ENCODE data around the gene TANGO6.

Gene TANGO6

DNA sequence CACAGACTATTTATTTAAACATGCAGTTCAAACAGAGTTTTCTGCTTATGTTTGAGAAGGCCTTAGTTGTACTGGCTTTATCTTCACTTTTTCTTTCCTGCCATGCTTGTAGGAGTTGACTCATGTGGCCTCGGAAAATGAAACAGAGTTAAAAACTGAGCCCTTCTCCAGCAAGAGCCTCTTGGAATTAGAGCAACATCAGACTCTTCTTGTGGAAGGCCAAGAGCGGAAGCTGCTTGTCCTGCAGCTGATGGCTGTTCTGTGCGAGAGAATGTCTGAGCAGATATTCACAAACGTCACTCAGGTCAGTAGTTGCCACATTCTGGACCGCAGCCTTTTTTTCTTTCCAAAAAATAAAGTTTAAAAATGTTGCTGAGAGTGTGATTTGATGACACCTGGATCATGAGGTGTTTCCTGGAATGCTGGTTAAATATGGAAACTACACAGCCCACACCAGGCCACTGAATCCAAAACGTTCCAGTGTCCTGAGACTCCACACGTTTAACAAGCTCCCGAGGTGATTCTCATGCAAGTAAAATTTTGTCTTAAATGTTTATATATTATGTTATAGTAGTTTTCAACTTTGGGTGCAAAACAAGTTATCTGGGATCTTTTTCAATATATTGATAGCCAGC lies 65.9 kb downstream of the TANGO6 start:
- no peak for DNase-seq (ENCODE audit: low spot score)

DNA sequence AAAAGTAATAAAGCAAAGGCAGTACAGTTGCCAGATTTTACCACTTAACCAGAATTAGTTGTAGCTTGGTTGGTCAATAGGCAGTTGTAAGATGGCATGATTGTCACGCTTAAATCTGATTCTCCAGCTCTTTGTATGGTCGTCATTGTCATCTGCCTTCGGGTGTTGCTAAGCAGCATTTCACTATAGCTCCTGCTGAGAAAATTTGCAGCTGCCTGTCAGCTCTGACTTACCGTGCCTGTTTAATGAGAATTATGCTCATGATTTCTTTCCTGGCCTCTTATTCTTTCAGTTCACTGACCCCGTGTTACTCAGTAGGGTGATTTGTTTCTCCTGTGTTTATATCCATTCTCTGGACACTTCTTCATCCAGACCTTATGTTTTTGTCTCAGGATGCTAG lies 66.7 kb downstream of the TANGO6 start:
- no peak for DNase-seq (ENCODE audit: low spot score)

DNA sequence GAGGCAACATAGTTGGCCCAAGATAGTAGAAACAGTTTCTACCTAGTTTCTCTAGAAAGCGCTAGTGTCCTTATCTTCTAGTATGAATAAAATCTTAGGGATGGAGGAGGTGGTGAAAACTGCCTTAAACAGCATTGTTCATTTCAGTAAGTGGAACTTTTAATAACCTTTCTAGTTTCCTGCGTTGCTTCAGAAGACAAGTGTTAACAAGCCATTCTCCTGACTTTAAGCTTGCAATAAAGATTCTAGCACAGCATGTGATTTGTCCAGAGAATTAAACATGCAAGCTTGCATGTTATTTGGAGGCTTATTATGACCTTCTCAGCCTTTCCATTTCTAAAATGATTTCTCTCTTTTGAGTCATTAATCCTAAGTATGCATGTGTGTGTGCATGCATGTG lies 72.3 kb downstream of the TANGO6 start:
- DNase-seq (ENCODE audit: low spot score), result no peak

DNA sequence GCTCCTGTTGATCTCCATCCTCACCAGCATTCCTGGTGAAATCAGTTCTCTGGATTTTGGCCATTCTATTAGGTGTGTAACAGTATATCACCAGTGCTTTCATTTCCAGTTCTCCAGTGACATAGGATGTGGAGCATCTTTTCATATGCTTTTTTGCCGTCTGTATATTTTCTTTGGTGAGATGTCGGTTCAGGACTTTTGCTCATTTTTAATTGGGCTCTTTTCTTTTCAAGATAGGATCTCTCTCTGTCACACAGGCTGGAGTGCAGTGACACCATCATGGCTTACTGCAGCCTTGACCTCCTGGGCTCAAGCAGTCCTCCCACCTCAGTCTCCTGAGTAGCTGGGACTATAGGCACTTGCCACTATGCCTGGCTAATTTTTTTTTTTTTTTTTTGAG lies 74.2 kb downstream of the TANGO6 start:
- no peak for DNase-seq (ENCODE audit: low spot score)

DNA sequence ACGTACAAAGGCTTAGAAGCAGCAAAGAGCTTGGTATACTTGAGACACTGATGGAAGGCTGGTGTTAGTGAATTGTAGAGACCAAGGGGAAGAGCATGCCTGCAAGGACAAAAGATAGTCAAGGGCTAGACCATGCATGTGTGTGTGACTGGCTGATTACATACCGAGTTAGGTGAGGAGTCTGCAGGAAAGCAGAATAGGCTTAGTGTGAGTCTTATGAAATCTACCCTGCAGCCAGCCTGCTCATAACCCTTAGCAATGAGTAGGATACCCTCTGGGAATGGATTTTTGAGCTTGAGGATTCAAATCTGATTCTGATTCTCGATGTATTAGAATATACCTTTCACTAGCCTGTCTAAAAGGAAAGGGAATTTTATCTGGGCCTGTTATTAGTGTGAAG lies 77.0 kb downstream of the TANGO6 start:
- DNase-seq (ENCODE audit: low spot score), result no peak

DNA sequence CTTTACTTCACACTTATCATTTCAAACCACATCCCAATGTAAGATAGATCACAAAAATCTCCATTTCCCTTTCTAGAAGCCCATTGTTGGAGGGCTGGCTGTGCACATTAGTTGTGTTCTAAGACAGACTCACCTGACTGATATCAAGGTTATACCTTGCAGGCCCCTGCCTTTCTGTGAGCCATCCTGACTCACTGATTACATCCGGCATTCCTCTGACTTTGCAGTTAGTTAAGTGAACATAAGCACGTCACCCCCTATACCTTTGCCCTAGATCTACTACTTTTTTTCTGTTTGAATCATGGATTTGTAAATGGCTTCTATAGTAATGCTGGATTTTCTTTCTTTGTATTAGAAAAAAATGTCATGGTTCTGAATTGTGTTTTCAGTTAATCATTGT lies 78.3 kb downstream of the TANGO6 start:
- no peak for DNase-seq (ENCODE audit: low spot score)

DNA sequence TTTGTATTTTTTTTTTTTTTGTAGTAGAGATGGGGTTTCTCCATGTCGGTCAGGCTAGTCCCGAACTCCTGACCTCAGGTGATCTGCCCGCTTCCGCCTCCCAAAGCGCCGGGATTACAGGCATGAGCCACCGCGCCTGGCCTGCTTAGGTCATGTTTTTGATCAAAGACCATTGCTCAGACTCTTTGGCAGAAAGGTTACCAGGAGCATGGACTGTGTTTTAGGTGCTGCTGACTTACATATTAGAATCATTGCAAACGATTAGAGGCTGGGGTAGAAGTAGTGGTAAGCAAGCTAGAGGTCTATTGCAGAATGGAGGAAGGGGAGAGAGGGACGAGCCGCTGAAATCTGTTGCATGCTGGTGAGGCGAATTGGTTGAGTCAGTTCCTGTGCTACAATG lies 79.8 kb downstream of the TANGO6 start:
- DNase-seq (ENCODE audit: low spot score), result no peak

DNA sequence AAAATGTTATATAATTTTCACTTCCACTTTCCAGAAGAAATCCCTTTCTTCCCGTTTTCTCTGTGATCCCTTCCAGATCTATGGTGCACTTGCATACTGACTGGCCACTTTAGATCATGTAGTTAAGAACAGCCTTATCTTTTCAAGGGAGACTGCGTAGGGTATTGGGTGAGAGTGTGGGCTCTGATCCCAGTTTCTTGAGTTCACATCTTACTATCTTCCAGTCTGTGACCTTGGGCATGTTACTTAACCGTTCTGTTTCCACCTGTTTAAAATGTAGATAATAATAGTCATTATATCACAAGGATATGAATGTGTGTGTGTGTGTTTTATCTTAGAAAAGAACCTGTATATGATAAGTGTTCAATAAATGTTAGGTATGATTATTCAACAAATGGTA lies 83.7 kb downstream of the TANGO6 start:
- DNase-seq (ENCODE audit: low spot score), result no peak

DNA sequence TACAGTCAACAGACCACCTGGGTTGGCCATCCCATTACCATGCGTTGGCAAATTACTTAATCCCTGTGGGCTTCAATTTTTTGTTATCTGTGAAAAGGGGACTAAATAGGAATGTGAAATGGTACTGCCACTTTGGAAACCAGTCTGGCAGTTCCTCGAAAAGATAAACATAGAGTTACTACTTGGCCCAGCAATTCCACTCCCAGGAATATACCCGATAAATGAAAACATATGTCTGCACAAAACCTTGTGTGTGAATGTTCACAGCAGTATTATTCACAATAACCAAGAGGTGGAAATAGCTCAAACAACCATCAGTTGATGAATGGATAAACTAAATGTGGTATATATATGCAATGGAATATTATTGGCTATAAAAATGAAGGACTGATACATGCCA lies 87.9 kb downstream of the TANGO6 start:
- no peak for DNase-seq (ENCODE audit: low spot score)

DNA sequence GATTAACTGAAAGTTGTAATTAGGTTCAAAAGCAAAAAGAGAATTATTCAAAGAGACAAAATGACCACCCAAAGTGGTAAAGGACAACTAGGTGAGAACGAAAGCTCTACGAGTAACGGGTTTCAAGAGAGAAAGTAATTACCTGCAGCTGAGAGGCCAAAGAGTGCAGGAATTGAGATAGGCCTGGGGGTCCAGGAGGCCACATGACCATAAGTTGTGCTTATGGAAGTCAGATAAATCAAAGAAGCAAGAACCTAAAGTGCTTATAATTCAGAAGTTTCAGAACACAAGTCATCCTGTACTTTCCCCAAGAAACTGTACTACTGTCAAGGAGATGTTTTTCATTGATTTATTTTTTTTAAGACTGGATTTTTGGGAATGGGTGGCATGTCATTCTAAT lies 91.1 kb downstream of the TANGO6 start:
- no peak for DNase-seq (ENCODE audit: low spot score)

DNA sequence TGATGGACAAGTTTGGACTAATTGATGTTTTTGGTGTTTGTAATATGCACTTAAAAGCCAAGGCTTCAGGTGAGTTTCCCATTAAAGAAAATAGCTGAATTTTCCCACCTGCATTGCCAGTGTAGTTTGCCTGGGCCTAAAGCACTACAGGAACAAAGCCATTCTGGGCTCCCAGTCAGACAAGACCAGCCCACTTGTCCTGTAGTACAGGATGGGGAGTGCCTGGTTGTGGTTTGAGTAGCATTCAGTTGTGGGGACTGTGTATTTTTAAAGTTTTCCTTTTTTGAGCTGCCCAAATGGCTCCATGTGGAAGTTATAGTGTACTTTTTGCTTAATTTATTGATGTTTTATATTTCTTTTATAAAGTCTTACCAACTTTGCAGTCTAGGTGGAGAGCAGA lies 91.7 kb downstream of the TANGO6 start:
- DNase-seq (ENCODE audit: low spot score), result no peak

DNA sequence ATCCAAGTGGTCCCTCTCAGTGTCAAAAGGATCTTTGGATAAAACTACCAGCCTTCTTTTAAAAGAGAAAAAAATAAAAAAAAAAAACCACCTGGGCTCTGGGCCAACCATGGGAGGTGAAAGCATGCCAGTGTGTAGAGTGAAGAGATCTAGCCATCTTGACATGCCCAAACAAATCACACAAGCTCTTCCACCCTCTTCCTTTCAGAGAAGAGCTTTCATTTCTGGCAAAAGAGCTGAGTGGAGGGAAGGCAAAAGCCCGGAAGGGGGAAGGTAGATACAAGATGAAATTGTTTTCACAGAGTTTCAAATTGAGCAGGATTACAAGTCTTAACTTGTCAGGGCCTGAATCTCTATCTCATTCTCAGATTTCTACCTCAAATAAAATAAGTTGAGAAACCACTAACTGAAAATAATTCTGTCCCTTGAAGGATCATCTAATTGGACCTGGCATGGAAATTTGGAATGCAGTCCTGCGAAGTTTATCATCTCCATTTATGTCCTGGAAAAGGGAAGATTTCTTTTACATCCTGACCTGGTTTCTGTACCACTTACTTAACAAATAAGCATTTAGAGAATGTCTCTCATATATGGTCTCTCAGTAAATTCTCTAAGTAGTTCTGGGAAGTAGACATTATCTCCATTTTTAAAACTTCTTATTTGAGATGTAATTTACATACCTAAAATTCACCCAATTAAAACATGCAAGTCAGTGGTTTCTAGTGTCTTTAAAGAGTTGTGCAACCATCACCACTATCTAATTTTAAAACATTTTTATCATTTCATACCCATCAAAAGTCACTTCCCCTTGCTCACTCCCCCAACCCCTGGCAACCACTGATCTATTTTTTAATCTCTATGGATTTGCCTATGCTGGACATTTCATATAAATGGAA lies 93.7 kb downstream of the TANGO6 start:
- DNase-seq (ENCODE audit: low spot score), result no peak

DNA sequence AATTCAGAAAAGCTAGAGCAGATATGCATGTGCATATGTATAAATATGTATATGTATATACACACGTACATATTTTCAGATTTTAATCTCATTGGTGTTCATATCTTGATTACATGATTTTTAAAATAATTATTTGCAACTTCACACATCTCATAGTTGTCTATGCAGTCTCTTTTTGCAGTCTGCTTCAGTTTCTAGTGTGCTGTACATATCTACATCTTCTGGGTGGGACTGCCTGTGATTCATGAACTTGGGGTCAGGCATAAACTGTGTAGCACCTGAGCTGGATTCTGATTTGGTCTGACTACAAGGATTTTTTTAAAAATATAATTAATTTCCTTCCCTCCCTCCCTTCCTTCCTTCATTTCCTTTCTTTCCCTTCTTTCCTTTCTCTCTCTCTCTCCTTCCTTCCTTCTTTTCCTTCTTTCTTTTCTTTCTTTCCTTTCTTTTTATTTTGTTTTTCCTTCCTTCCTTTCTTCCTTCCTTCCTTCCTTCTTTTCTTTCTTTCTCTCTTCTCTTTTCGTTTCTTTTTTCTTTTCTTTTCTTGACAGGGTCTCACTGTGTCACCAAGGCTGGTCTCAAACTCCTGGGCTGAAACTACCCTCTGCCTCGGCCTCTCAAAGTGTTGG lies 96.5 kb downstream of the TANGO6 start:
- DNase-seq (ENCODE audit: low spot score), result no peak

DNA sequence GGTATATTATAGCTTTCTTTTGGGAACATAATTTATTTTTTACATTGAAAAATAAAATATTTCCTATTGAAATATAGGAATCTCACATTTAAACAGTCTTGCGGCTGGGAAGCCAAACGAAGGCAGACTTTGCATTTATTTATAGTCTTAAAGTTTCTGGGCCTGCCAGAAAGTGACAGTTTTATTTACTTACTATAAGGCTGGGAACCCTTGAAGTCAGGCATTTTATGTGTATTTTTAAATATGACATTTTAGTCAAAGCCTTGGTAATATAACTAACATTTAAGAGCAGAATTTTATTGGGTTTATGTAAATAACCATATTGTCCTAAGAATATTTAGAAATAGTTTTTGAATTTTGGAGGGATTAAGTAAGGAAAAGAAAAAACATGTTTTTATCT lies 97.5 kb downstream of the TANGO6 start:
- no peak for DNase-seq (ENCODE audit: low spot score)

DNA sequence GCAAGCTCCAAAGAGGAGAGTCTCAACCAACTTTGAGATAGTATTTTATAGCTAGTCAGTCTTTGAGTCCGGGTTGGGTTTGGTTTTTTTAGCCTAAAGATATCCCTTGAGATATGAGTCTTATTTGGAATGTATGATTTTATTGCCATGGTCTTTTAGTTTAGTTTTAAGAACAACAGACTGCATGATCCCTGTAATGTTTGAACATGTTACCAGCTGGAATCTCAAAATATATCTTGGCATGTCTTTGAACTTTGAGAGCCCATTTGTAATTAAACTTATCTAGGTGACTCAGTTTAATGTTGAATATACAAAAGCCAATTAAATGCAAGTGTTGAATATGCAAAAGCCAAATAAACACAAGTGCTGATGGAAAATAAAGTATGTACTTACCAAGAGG lies 100.6 kb downstream of the TANGO6 start:
- DNase-seq (ENCODE audit: low spot score), result no peak

DNA sequence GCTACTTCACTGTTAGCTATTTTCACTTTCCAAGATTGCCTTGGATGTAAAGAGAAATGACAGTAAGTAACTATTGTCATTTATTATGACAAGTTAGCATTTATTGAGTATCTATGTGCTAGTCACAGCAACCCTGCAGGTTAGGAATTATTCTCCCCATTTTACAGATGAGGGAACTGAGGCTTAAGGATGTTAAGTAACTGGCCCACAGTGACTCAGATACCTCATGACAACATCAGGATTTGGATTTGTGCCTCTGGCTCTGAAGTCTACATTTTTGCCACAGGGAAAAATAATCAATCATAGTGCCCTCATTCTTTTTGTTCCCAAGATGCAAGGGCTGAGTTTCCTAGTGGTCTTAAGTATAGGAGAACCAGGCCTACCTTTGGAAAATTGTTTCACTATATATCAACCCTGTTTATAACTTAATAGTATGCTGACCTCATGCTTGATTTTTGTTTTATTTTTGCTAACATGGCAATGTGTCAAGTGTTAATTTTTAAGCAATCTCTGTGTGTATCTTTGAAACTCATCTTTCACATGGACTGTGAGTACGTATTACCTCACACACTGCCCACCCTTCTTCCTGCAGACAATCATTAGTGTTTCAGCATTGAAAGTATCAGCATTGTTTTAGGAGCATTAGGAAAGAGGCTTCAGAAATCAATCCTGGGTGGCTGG lies 105.0 kb downstream of the TANGO6 start:
- DNase-seq (ENCODE audit: low spot score), result no peak

DNA sequence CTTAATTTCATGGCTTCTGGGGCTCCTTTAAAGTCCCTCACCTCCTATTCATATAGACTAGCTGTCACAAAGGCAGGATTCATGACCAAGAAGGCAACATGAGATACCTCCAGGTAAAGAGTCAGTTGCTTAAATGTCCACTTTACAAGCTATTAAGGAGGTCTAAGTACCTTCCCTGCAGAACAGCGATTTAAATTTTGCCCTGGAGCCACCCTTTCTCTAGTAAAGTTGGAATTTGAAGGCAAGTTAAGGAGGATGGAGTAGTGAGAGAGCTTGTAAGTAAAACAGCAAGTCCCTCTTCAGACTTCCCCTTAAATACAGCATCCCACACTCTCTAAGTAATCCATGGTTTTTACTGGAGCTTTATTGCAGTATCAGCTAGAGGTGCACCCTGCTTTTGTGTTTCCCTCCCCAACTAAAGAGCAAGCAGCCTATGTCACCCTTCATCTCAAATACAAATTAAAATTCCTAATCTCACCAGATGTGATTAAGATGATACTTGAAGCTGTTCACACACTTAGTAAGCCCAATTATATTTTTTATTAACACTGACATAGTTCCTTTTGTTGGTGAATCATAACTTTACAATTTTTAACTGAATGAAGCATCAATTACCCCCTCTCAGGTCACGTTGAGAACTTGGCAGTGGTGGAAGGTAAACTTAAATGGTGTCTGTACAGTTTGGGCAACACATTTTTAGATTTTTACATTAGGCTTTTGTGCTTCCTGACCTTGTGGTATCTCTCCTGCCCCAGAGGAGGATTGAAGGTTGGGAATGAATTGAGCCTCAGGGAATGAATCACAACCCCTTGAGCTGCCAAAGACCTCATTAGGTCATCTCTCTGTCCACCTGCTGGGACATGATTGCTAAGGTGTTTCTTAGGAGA lies 108.9 kb downstream of the TANGO6 start:
- no peak for DNase-seq (ENCODE audit: low spot score)

DNA sequence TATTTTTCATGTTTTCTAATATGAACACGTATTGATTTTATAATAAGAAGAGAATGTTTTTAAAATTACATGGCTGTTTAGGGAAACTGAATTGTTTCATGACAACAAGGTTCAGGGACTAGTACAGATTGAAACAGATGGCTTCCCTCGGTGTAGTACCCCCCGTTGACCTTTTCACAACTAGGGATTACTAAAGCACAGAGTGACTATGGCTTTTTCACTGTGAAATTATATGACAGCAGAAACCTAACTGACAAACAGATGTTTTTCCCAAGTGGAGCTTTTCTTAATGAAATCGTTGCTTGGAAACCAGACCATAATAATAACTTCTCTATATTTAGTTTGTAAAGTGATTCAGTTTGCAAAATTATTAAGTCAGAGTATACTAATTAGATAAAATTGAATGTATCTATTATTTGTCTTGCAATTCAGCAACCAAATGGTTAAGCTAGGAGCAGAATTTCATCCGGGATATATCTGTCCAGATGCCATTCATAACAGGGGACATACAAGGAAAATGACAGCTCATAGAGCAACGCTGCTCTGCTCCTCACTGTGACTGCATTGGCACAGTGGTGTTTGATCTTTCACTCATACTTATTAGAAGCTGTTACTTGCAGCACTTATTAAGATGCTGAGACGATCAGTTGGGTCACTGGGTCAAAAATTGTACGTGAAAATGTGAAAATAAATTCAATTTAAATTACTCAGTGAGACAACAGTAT lies 111.7 kb downstream of the TANGO6 start:
- no peak for DNase-seq (ENCODE audit: low spot score)

DNA sequence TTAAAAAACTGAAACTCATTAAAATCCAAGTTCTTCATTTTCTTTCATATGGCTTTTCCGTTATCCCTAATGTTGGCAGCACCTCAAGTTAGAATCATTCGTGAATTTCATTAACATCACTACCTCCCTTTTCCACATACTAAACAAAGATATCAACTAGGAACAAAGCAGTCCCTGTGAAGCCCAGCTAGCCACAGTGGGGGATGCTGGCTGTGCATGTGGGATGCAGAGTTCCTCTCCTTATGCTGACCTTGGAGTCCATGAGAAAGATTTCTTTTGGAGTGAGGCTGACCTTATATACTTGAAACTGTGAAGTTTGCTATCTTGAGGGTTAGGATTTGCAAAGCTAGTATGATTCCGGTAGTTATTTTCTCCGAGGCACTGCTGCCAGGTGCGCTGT lies 117.6 kb downstream of the TANGO6 start:
- no peak for DNase-seq (ENCODE audit: low spot score)

DNA sequence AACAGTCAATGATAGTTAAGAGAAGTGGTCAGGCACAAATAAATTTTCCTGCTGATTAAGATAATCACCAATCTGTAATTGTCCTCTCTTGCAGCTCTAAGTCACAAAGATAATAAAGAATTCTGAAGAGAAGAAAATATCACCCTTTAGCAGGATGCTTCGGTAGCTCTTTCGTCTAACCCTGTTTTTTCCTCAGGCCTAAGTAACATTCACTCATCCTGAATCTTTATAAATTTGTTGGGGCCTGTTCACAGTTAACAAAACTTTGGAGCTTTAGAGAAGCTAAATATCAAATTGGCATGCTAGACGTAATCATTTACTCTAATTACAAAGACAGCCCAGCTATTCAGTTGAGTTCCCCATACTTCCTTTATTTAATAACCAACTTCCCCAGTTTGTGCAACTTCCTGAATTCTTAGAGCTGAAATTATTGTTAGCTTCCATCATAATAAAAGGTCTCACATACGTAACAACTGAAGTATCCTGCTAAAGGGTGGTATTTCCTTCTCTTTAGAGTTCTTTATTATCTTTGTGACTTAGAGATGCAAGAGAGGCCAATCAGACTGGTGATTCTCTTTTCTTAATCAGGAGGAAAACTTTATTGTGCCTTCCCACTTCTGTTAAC lies 118.6 kb downstream of the TANGO6 start:
- no peak for DNase-seq (ENCODE audit: low spot score)

DNA sequence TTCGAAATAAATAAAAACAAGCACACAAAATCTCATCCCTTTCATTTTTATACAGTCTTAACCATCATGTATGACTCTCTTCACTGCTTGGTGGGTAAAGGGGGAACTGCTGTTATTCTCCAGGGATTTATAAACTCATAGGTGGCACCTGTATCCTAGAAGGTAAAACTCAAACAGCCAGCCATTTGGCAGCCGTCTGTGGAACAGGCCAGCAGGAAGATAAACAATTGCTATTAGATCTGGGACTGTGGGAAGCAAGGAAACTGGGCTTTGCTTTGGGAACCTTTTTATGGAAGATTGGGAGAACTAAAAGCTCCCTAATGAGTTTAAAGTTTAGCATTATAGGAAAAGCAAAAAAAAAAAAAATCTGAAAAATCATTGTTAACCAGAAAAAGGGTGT lies 126.0 kb downstream of the TANGO6 start:
- DNase-seq (ENCODE audit: low spot score), result no peak

All from iPS-NIHi11 (cell line).